H9 (cell line): ENCODE results near the gene SIGLEC1. TPM values are rescaled to one million over a fixed set of nuclear protein-coding genes. Genes with fewer than 3 reads are reported as not detected.

Experiments
- DNase-seq: peaks from one replicate; pipeline ENCODE4 v3.0.0-alpha.2; 2017
- H2AFZ ChIP-seq: one replicate; pipeline ENCODE4 v1.6.1; 2013; ENCODE audit warnings: mild to moderate bottlenecking, low read length, control low read depth, moderate library complexity
- H2AK5ac ChIP-seq: 2 replicates; pipeline ENCODE4 v1.6.1; 2013; ENCODE audit warnings: low read length, control low read depth, mixed read lengths; ENCODE audit not compliant: insufficient read length
- H2BK120ac ChIP-seq: one replicate; pipeline ENCODE4 v1.6.1; 2013; ENCODE audit warnings: low read depth, mild to moderate bottlenecking, low read length, control low read depth, inconsistent platforms; ENCODE audit not compliant: poor library complexity, severe bottlenecking
- H2BK12ac ChIP-seq: 2 replicates; pipeline ENCODE4 v1.6.1; 2013; ENCODE audit warnings: low read length, control low read depth, mixed read lengths, low read depth; ENCODE audit not compliant: insufficient read length
- H2BK15ac ChIP-seq: 2 replicates; pipeline ENCODE4 v1.6.1; 2013; ENCODE audit warnings: low read depth, low read length, control low read depth
- H2BK20ac ChIP-seq: one replicate; pipeline ENCODE4 v1.6.1; 2013; ENCODE audit warnings: low read depth, mild to moderate bottlenecking, low read length, control low read depth, inconsistent platforms; ENCODE audit not compliant: poor library complexity, severe bottlenecking
- H2BK5ac ChIP-seq: 2 replicates; pipeline ENCODE4 v1.6.1; 2013; ENCODE audit warnings: low read length, control low read depth, mixed read lengths; ENCODE audit not compliant: insufficient read length
- H3K14ac ChIP-seq: 2 replicates; pipeline ENCODE4 v1.6.1; 2013; ENCODE audit warnings: low read length, control low read depth; ENCODE audit not compliant: insufficient read depth
- H3K18ac ChIP-seq: 2 replicates; pipeline ENCODE4 v1.6.1; 2013; ENCODE audit warnings: low read depth, mild to moderate bottlenecking, mixed read lengths, low read length, control low read depth; ENCODE audit not compliant: insufficient read length
- H3K23ac ChIP-seq: 2 replicates; pipeline ENCODE4 v1.6.1; 2013; ENCODE audit warnings: low read length, control low read depth, mixed read lengths, low read depth; ENCODE audit not compliant: insufficient read length
- H3K23me2 ChIP-seq: 2 replicates; pipeline ENCODE4 v1.6.1; 2013; ENCODE audit warnings: low read depth, mild to moderate bottlenecking, mixed read lengths, low read length, control low read depth; ENCODE audit not compliant: insufficient read length, poor library complexity, severe bottlenecking
- H3K27ac ChIP-seq: 2 replicates; pipeline ENCODE4 v1.5.1; 2013; ENCODE audit warnings: low read length, control low read depth, mixed read lengths, low read depth; ENCODE audit not compliant: insufficient read length
- H3K27me3 ChIP-seq: 2 replicates; pipeline ENCODE4 v1.6.1; 2013; ENCODE audit warnings: low read length, control low read depth, inconsistent platforms; ENCODE audit not compliant: insufficient read depth
- H3K4ac ChIP-seq: 2 replicates; pipeline ENCODE4 v1.6.1; 2013; ENCODE audit warnings: low read depth, mild to moderate bottlenecking, control low read depth, inconsistent platforms, low read length, moderate library complexity
- H3K4me1 ChIP-seq: 2 replicates; pipeline ENCODE4 v1.6.1; 2013; ENCODE audit warnings: low read length, control low read depth, inconsistent platforms; ENCODE audit not compliant: insufficient read depth
- H3K4me2 ChIP-seq: 2 replicates; pipeline ENCODE4 v1.6.1; 2013; ENCODE audit warnings: low read length, control low read depth, mixed read lengths; ENCODE audit not compliant: insufficient read length, insufficient read depth
- H3K56ac ChIP-seq: 2 replicates; pipeline ENCODE4 v1.6.1; 2013; ENCODE audit warnings: low read depth, mild to moderate bottlenecking, mixed read lengths, low read length, control low read depth; ENCODE audit not compliant: insufficient read length
- H3K79me1 ChIP-seq: 2 replicates; pipeline ENCODE4 v1.6.1; 2013; ENCODE audit warnings: low read depth, mild to moderate bottlenecking, moderate library complexity, low read length, control low read depth, inconsistent platforms; ENCODE audit not compliant: insufficient read depth, poor library complexity, severe bottlenecking
- H3K79me2 ChIP-seq: 2 replicates; pipeline ENCODE4 v1.6.1; 2013; ENCODE audit warnings: low read length, control low read depth, inconsistent platforms; ENCODE audit not compliant: insufficient read depth
- H3K9ac ChIP-seq: 2 replicates; pipeline ENCODE4 v1.6.1; 2013; ENCODE audit warnings: low read length, control low read depth, mixed read lengths; ENCODE audit not compliant: insufficient read length; ENCODE audit errors: extremely low read depth
- H3K9me3 ChIP-seq: one replicate; pipeline ENCODE4 v1.6.1; 2013; ENCODE audit warnings: low read depth, low read length, inconsistent platforms; ENCODE audit not compliant: control insufficient read depth
- H3T11ph ChIP-seq: one replicate; pipeline ENCODE4 v1.6.1; 2013; ENCODE audit warnings: mild to moderate bottlenecking, low read length, control low read depth, inconsistent platforms
- H4K20me1 ChIP-seq: one replicate; pipeline ENCODE4 v1.6.1; 2013; ENCODE audit not compliant: control insufficient read depth, insufficient read length, insufficient read depth
- H4K5ac ChIP-seq: 2 replicates; pipeline ENCODE4 v1.6.1; 2013; ENCODE audit warnings: low read depth, mild to moderate bottlenecking, mixed read lengths, low read length, control low read depth; ENCODE audit not compliant: insufficient read length
- H4K8ac ChIP-seq: replicated peaks from 2 replicates; pipeline ENCODE4 v1.6.1; 2013; ENCODE audit warnings: low read length, control low read depth, mixed read lengths, low read depth; ENCODE audit not compliant: insufficient read length
- H4K91ac ChIP-seq: 2 replicates; pipeline ENCODE4 v1.6.1; 2013; ENCODE audit warnings: low read depth, mild to moderate bottlenecking, moderate library complexity, mixed read lengths, low read length, control low read depth; ENCODE audit not compliant: insufficient read length
- H3K27ac Mint-ChIP-seq, 3 experiments: 2 replicates in 2 of 3; 3 replicates in 1 of 3; pipeline ENCODE4 v1.8.0; 2020 to 2021; ENCODE audit warnings: mixed read lengths in 3 of 3, mild to moderate bottlenecking in 1 of 3, moderate library complexity in 1 of 3
- H3K27me3 Mint-ChIP-seq: 2 replicates; pipeline ENCODE4 v1.8.0; 2021; ENCODE audit warnings: low read depth, mild to moderate bottlenecking, moderate library complexity, mixed read lengths
- H3K36me3 Mint-ChIP-seq, 3 experiments: 2 replicates in 2 of 3; 3 replicates in 1 of 3; pipeline ENCODE4 v1.8.0; 2020 to 2021; ENCODE audit warnings: low read depth in 3 of 3, mixed read lengths in 3 of 3; ENCODE audit not compliant: insufficient read depth in 1 of 3
- H3K4me1 Mint-ChIP-seq, 2 experiments: 2 replicates each; pipeline ENCODE4 v1.8.0; 2020; ENCODE audit warnings: mixed read lengths in 2 of 2
- H3K4me3 Mint-ChIP-seq, 2 experiments: 2 replicates in 1 of 2; 3 replicates in 1 of 2; pipeline ENCODE4 v1.8.0; 2020 to 2021; ENCODE audit warnings: mild to moderate bottlenecking in 2 of 2, mixed read lengths in 2 of 2, moderate library complexity in 1 of 2
- H3K9me3 Mint-ChIP-seq, 2 experiments: 2 replicates in 1 of 2; 3 replicates in 1 of 2; pipeline ENCODE4 v1.8.0; 2020; ENCODE audit warnings: mild to moderate bottlenecking in 2 of 2, mixed read lengths in 2 of 2, moderate library complexity in 1 of 2
- CTCF ChIP-seq: fragments of 200-600 bp; sonication (generic); conservative IDR thresholded peaks from 3 replicates; pipeline ENCODE4 v1.8.0; 2021; ENCODE audit warnings: antibody characterized with exemption, mild to moderate bottlenecking
- WGBS: extraction: QIAGEN DNeasy Blood & Tissue Kit; methylation state at CpG from one replicate; pipeline ENCODE4 v1.1.7; 2013; ENCODE audit warnings: missing lambda C conversion rate, low lambda C conversion rate, mixed read lengths; ENCODE audit not compliant: insufficient read length; ENCODE audit errors: extremely low coverage; 5-methylcytosine and 5-hydroxymethylcytosine counted together
- total RNA-seq: library from RNA; stranded (reverse); gene quantifications from 2 replicates; pipeline ENCODE4 v1.2.1, GENCODE V29; 2021

Gene SIGLEC1
- total RNA-seq, 1 experiment from 2014 or later: not detected

- no peak overlapping the region; a peak in 1 of 7 replicates for H3K27ac Mint-ChIP-seq
Observed at GRCh38 chr20:3705970-3706739, 6.2 kb downstream of the SIGLEC1 start.

More at GRCh38 chr20:3705970-3706739, 6.2 kb downstream of the SIGLEC1 start:
- Histone ChIP-seq H3K27me3 (no peaks in the 10 kb centered on the region), H2BK120ac (no peak overlapping the region), H4K5ac (no peak overlapping the region), H3K18ac (no peak overlapping the region), H3K14ac (no peak overlapping the region), H2BK20ac (no peak overlapping the region), H4K8ac (no peak overlapping the region), H4K20me1 (peaks cover 2% of the 10 kb centered on the region), H3K9ac (no peak overlapping the region), H3K23ac (no peak overlapping the region), H2BK15ac (no peak overlapping the region), H3K4me1 (no peaks in the 10 kb centered on the region), H3K56ac (no peak overlapping the region), H2AFZ (no peak overlapping the region), H3T11ph (no peak overlapping the region), H3K79me2 (no peaks in the 10 kb centered on the region), H2BK5ac (no peak overlapping the region), H3K79me1 (no peaks in the 10 kb centered on the region), H3K4ac (no peak overlapping the region), H3K23me2 (no peaks in the 10 kb centered on the region), H2AK5ac (no peak overlapping the region), H2BK12ac (no peak overlapping the region), H4K91ac (no peak overlapping the region), H3K4me2 (no peak overlapping the region), H3K27ac (no peak overlapping the region), H3K9me3 (no peaks in the 10 kb centered on the region)
- DNase-seq: peak; percentile 26
- no peaks in the 10 kb centered on the region; the same call in none of the 2 replicates for H3K27me3 Mint-ChIP-seq
- no peak for TF ChIP-seq CTCF
- no peaks in the 10 kb centered on the region for H3K9me3 Mint-ChIP-seq
- H3K4me1 Mint-ChIP-seq: no peaks in the 10 kb centered on the region
- no peaks in the 10 kb centered on the region; a peak in 1 of 7 replicates for H3K36me3 Mint-ChIP-seq
- WGBS: no CpG with 5 or more reads among the region's 31 CpGs
- no peak overlapping the region for H3K4me3 Mint-ChIP-seq
